Suprapubic skin (tissue), 4 donors: ENCODE data around the gene ANKRD65.

ENCODE experiments used
- CTCF ChIP-seq, 2 donors: fragments of 200-600 bp in 1 of 2; fragments of 450-650 bp in 1 of 2; sonication (generic) in 1 of 2; IDR thresholded peaks; one replicate each; pipeline ENCODE4 v1.5.1; 2016 to 2019; ENCODE audit warnings: antibody characterized with exemption in 2 of 2, mild to moderate bottlenecking in 1 of 2, moderate library complexity in 1 of 2
- POLR2A ChIP-seq, 2 donors: fragments of 450-650 bp; IDR thresholded peaks; one replicate each; pipeline ENCODE4 v1.6.1; 2017; ENCODE audit warnings: antibody characterized with exemption in 2 of 2, mild to moderate bottlenecking in 2 of 2, moderate library complexity in 2 of 2
- POLR2AphosphoS5 ChIP-seq, 3 donors: sonication (generic); formaldehyde crosslinking; IDR thresholded peaks; one replicate each; pipeline ENCODE4 v1.6.1; 2017; ENCODE audit warnings: antibody characterized with exemption in 3 of 3

- TF ChIP-seq CTCF (IDR thresholded peaks at IDR 0.05) (no peak), POLR2A (IDR thresholded peaks at IDR 0.05) (no peak), POLR2AphosphoS5 (IDR thresholded peaks at IDR 0.05) (no peak)
Observed at GRCh38 chr1:1400576-1401456, 20.3 kb downstream of the ANKRD65 start.
